ENCODE results near the gene DNMT3A. TPM values are rescaled to one million over a fixed set of nuclear protein-coding genes. Genes with fewer than 3 reads are reported as not detected.

Gene DNMT3A
- total RNA-seq, 1 experiment from 2014 or later = 12.2 TPM

DNA sequence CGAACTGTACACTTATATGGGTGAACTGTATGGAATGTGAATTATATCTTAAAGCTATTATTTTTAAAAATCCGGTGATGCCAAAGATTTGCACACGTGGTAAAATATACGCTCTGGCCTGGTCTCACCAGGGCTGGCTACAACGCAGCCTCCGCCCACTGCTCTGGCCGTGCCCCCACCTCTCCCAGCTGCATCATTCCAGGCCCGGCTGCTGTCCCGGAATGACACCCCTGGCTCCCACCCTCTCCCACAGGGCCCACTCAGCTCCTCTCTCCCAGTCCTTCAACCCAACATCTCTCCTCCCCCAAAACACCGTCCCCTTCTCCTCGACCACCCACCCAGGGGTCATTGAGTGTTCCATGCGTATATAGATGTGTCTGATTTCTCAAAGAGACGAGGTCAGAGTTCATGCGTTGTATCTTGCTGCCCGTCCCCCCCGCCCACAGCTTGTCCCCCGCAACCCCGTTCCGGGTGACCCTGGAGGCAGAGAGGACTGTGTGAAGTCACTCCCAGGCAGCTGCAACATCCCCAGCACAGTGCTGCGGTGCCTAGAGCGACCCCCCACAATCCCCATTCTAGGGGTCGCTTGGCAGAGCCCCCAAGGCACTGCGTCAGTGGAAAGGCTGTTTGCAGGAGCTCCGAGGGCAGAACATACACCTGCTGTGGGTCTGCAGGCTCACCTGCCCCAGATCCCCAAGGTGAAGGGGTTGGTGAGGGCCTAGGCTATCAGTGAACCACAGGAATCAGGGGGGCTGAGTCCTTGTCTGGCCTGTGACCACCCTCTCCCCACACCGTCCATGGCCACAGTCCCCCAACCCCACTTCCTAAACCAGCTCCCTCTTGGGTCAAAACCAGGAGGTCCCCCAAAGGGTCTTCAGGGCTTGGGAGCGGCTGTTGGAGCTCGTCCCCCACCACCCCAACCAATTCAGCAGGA, 13.3 kb downstream of the DNMT3A start:
- ChIA-PET CTCF (interaction anchor here (0.5 kb wide), 1 partner anchor 559 kb away, joined by 3 read pairs; no protein-coding TSS in a partner anchor), POLR2A (ENCODE audit: unreplicated experiment) (no interaction called here)
- Histone ChIP-seq H3K9ac (ENCODE audit: low read length) (no peak overlapping the region), H3K9me3 (ENCODE audit: low read length) (peaks cover 11% of the 10 kb centered on the region; the same call in 1 of the 2 replicates), H3K79me2 (ENCODE audit: low read length) (no peaks in the 10 kb centered on the region), H4K20me1 (ENCODE audit: low read length) (no peaks in the 10 kb centered on the region), H3K9me2 (replicated peaks; ENCODE audit: low read length) (no peaks in the 10 kb centered on the region), H3K4me2 (ENCODE audit: low read length) (no peak overlapping the region), H3K4me1 (ENCODE audit: insufficient read depth, low read length) (no peaks in the 10 kb centered on the region), H3K27ac (ENCODE audit: low read length) (no peak overlapping the region), H3F3A (ENCODE audit: low read length, unreplicated experiment) (no peaks in the 10 kb centered on the region), H3K4me3 (ENCODE audit: low read length) (no peak overlapping the region), H3K36me3 (ENCODE audit: low read depth, low read length) (peaks cover 12% of the 10 kb centered on the region; the same call in 1 of the 2 replicates), H3K27me3 (ENCODE audit: low read length) (no peaks in the 10 kb centered on the region), H2AFZ (ENCODE audit: low read length) (no peak overlapping the region)
- TF ChIP-seq, protein P1, sequence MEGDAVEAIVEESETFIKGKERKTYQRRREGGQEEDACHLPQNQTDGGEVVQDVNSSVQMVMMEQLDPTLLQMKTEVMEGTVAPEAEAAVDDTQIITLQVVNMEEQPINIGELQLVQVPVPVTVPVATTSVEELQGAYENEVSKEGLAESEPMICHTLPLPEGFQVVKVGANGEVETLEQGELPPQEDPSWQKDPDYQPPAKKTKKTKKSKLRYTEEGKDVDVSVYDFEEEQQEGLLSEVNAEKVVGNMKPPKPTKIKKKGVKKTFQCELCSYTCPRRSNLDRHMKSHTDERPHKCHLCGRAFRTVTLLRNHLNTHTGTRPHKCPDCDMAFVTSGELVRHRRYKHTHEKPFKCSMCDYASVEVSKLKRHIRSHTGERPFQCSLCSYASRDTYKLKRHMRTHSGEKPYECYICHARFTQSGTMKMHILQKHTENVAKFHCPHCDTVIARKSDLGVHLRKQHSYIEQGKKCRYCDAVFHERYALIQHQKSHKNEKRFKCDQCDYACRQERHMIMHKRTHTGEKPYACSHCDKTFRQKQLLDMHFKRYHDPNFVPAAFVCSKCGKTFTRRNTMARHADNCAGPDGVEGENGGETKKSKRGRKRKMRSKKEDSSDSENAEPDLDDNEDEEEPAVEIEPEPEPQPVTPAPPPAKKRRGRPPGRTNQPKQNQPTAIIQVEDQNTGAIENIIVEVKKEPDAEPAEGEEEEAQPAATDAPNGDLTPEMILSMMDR (conservative IDR thresholded peaks at IDR 0.05; ENCODE audit: low read depth, low read length) = no peak
- TF ChIP-seq EZH2 (IDR thresholded peaks at IDR 0.05; ENCODE audit: low read length, unreplicated experiment) = no peak
- TF ChIP-seq EZH2phosphoT487 (IDR thresholded peaks at IDR 0.05; ENCODE audit: borderline replicate concordance, low read length) = no peak
- no peak for ATAC-seq
- DNase-seq = no peak
- intact Hi-C loops (cut with micrococcal nuclease) = no loop called here
- BruUV-seq (replicated peaks) = no TSS peak

DNA sequence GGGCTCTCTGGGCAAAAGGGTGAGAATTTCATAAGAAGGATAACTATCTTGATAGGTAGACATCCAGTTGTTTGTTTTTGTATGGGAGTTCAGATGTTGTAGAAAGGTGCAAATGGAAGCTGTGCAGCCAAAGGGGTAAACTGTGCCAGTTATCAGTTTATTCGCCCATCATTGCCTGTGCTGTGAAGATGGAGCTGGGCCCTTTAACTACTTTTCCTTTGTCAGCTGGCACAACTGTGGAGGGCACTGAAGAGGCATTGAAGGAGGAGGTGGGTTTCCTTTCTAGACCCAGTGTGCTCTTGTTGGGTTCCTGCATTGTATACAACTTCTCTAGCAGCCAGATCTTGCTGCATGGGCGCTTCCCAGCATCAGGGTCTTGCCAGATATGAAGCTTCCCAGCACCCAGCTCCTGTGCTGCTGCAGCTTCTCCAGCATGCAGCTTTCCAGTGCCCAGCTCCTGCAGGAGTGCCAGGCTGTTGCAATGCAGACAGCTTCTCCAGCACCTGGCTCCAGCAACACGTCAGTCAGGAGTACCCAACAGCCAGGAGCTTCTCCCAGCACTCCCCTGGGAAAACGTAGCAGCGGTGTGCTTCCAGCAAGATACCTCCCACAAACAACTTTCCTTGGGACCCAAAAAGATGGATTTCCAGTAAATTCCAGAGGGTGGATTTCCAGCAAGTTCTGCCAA, 15.3 kb downstream of the DNMT3A start:
- ATAC-seq (no peak), DNase-seq (no peak)
- Histone ChIP-seq H3K4me3 (ENCODE audit: low read length) (no peak overlapping the region), H2AFZ (ENCODE audit: low read length) (no peak overlapping the region), H3K27me3 (ENCODE audit: low read length) (no peaks in the 10 kb centered on the region), H3K79me2 (ENCODE audit: low read length) (no peaks in the 10 kb centered on the region), H3K36me3 (ENCODE audit: low read depth, low read length) (peaks cover 12% of the 10 kb centered on the region; the same call in 1 of the 2 replicates), H3K9me2 (replicated peaks; ENCODE audit: low read length) (no peaks in the 10 kb centered on the region), H3K4me2 (ENCODE audit: low read length) (no peak overlapping the region), H3F3A (ENCODE audit: low read length, unreplicated experiment) (no peaks in the 10 kb centered on the region), H3K9me3 (ENCODE audit: low read length) (peaks cover 11% of the 10 kb centered on the region; the same call in 1 of the 2 replicates), H3K4me1 (ENCODE audit: insufficient read depth, low read length) (no peaks in the 10 kb centered on the region), H3K9ac (ENCODE audit: low read length) (no peak overlapping the region), H3K27ac (ENCODE audit: low read length) (no peak overlapping the region), H4K20me1 (ENCODE audit: low read length) (no peaks in the 10 kb centered on the region)
- ChIA-PET CTCF (no interaction called here), POLR2A (ENCODE audit: unreplicated experiment) (no interaction called here)
- intact Hi-C loops (cut with micrococcal nuclease) = no loop called here
- TF ChIP-seq, protein P1 (conservative IDR thresholded peaks at IDR 0.05; ENCODE audit: low read depth, low read length) = no peak
- TF ChIP-seq EZH2 (IDR thresholded peaks at IDR 0.05; ENCODE audit: low read length, unreplicated experiment) (no peak), EZH2phosphoT487 (IDR thresholded peaks at IDR 0.05; ENCODE audit: borderline replicate concordance, low read length) (no peak)
- BruUV-seq (replicated peaks) = no TSS peak

Measured in PC-3 (cell line).